ENCODE measurements around the gene WDR4.

The WDR4 gene

DNA sequence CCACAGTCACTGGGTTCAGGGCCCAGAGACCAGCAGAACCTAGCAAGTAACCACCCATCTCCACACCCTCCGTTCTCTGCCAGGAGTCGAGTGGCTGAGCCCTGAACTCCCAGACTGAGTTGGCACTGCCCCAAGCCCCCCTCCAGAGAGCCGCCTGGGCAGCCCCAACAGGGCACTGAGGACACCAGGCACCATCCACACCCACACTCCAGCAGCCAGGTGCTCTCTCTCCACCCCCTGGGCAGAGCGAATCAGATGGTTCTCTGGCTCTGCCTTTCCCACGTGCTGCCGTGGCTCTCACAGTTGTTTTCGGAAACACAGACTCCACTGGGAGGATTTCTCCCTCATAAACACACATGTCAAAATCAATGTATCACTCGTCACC, 13.6 kb downstream of the WDR4 start:
- H3K9ac ChIP-seq (ENCODE audit: low read length), result no peak overlapping the region
- peaks cover 15% of the 10 kb centered on the region for H3K36me3 ChIP-seq (ENCODE audit: control insufficient read depth, insufficient read depth, low read length)
- H3K9me3 ChIP-seq (ENCODE audit: control insufficient read depth, low read length), result no peaks in the 10 kb centered on the region
- no peak overlapping the region for H3K4me3 ChIP-seq (ENCODE audit: low read length)
- H3K4me1 ChIP-seq (ENCODE audit: control insufficient read depth, insufficient read depth, low read length), result no peaks in the 10 kb centered on the region
- no peaks in the 10 kb centered on the region for H3K27me3 ChIP-seq (ENCODE audit: control insufficient read depth, insufficient read depth, low read length)

DNA sequence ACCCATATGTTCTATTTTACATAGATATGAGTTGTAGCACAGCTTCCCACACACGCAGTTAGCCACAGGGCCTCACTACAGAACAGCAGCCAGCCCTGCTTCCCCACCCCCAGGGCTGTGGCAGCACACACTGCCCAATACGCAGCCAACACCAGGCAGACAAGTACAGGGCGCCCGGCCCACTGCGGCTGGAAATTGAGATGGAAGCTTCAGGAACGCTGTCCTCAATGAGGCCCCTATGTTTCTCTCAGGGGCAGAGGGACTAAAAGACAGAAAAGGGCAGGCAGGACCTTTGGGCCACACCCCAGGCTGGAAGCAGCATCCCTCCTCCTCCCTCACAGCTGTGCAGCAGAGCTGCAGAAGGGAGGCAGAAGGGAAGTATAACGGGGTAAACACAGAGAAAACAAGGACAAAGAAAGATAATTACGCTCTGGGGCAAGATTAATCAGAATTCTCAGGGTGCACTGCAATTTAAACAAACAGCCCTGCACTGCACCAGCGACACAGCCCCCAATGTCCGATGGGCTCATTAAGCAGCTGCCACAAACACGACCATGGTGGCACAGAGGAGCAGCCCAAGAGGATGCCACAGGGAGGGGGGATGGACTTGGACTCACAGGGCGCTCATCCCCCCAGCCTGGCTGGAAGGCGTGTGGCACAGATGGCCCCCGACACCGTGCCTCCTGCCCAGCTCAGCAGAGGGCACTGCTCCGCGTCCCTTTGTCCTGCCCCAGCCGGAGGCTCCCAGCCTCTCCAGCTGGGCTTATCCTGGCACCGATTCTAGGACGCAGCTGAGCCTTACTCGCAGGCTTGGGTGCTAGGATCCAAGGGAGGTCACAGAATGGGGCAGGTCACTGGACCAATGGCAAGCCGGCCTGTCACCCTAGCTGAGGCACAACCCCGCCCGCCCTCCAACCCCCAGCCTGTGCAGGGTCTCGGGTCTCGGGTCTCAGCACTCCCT, 14.2 kb downstream of the WDR4 start:
- H3K27me3 ChIP-seq (ENCODE audit: control insufficient read depth, insufficient read depth, low read length), result no peaks in the 10 kb centered on the region
- H3K9ac ChIP-seq (ENCODE audit: low read length), result no peak overlapping the region
- no peaks in the 10 kb centered on the region for H3K9me3 ChIP-seq (ENCODE audit: control insufficient read depth, low read length)
- H3K4me3 ChIP-seq (ENCODE audit: low read length), result no peak overlapping the region
- H3K4me1 ChIP-seq (ENCODE audit: control insufficient read depth, insufficient read depth, low read length), result no peaks in the 10 kb centered on the region
- H3K36me3 ChIP-seq (ENCODE audit: control insufficient read depth, insufficient read depth, low read length), result peaks cover 15% of the 10 kb centered on the region

DNA sequence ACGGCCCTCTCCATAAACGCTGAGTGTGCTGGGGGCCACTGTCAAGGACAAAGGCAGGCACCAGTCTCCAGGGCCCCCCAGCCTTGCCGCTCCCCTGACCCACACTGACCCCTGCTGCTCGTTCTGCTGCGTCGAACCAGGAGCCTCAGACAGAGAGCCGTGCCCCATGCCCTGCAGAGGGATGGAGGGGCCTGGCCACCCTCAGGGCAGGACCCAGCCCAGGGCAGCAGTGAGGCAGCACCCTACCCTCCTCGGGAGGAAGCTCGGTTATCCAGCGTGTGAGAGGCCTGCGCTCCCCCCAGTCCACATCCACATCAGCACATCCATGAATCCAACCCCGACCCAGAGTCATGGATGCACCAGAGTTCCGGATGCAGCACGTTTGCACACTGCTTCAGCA, 15.1 kb downstream of the WDR4 start:
- Histone ChIP-seq H3K4me3 (ENCODE audit: low read length) (no peak overlapping the region), H3K27me3 (ENCODE audit: control insufficient read depth, insufficient read depth, low read length) (no peaks in the 10 kb centered on the region), H3K9ac (ENCODE audit: low read length) (no peak overlapping the region), H3K9me3 (ENCODE audit: control insufficient read depth, low read length) (no peaks in the 10 kb centered on the region), H3K36me3 (ENCODE audit: control insufficient read depth, insufficient read depth, low read length) (peaks cover 15% of the 10 kb centered on the region), H3K4me1 (ENCODE audit: control insufficient read depth, insufficient read depth, low read length) (no peaks in the 10 kb centered on the region)

GRCh38 chr21:42863504-42863870, 15.9 kb downstream of the WDR4 start:
- Histone ChIP-seq H3K9ac (ENCODE audit: low read length) (no peak overlapping the region), H3K27me3 (ENCODE audit: control insufficient read depth, insufficient read depth, low read length) (no peaks in the 10 kb centered on the region), H3K9me3 (ENCODE audit: control insufficient read depth, low read length) (no peaks in the 10 kb centered on the region), H3K4me1 (ENCODE audit: control insufficient read depth, insufficient read depth, low read length) (no peaks in the 10 kb centered on the region), H3K36me3 (ENCODE audit: control insufficient read depth, insufficient read depth, low read length) (peaks cover 12% of the 10 kb centered on the region), H3K4me3 (ENCODE audit: low read length) (no peak overlapping the region)

GRCh38 chr21:42862774-42863503, 16.4 kb downstream of the WDR4 start:
- Histone ChIP-seq H3K9me3 (ENCODE audit: control insufficient read depth, low read length) (no peaks in the 10 kb centered on the region), H3K4me1 (ENCODE audit: control insufficient read depth, insufficient read depth, low read length) (no peaks in the 10 kb centered on the region), H3K27me3 (ENCODE audit: control insufficient read depth, insufficient read depth, low read length) (no peaks in the 10 kb centered on the region), H3K9ac (ENCODE audit: low read length) (no peak overlapping the region), H3K4me3 (ENCODE audit: low read length) (no peak overlapping the region), H3K36me3 (ENCODE audit: control insufficient read depth, insufficient read depth, low read length) (peaks cover 6% of the 10 kb centered on the region)

GRCh38 chr21:42861848-42862400, 17.4 kb downstream of the WDR4 start:
- no peaks in the 10 kb centered on the region for H3K27me3 ChIP-seq (ENCODE audit: control insufficient read depth, insufficient read depth, low read length)
- H3K4me3 ChIP-seq (ENCODE audit: low read length), result no peak overlapping the region
- H3K9me3 ChIP-seq (ENCODE audit: control insufficient read depth, low read length), result no peaks in the 10 kb centered on the region
- no peaks in the 10 kb centered on the region for H3K36me3 ChIP-seq (ENCODE audit: control insufficient read depth, insufficient read depth, low read length)
- H3K9ac ChIP-seq (ENCODE audit: low read length), result no peak overlapping the region
- H3K4me1 ChIP-seq (ENCODE audit: control insufficient read depth, insufficient read depth, low read length), result no peaks in the 10 kb centered on the region

DNA sequence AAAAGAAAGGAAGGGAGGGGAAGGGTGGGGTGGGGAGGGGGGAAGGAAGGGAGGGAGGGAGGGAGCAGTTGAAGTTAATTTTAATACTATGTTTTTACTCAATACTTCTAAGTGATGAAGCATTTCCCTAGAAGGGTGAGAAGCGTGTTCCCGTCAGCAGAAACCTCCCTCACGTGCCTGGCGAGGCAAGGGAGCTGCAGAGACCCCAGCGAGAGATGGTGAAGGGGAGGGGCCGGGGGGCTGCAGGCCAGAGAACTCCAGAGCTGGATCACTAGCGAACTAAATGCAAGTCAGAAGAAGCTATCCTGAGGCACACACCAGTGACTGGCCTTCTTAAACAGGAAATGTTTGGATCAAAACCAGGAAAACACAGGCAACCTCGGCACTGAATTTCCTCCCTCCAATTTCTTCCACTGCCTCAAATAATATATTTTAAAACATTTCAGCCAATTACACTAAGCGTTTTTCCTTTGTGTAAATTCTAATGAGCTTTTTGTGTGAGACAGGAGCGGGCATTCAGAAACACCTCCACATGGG, 18.0 kb downstream of the WDR4 start:
- Histone ChIP-seq H3K9ac (ENCODE audit: low read length) (no peak overlapping the region), H3K4me3 (ENCODE audit: low read length) (no peak overlapping the region), H3K4me1 (ENCODE audit: control insufficient read depth, insufficient read depth, low read length) (no peaks in the 10 kb centered on the region), H3K36me3 (ENCODE audit: control insufficient read depth, insufficient read depth, low read length) (no peaks in the 10 kb centered on the region), H3K9me3 (ENCODE audit: control insufficient read depth, low read length) (no peaks in the 10 kb centered on the region), H3K27me3 (ENCODE audit: control insufficient read depth, insufficient read depth, low read length) (no peaks in the 10 kb centered on the region)

GRCh38 chr21:42860345-42860744, 19.0 kb downstream of the WDR4 start:
- no peak overlapping the region for H3K9ac ChIP-seq (ENCODE audit: low read length)
- H3K36me3 ChIP-seq (ENCODE audit: control insufficient read depth, insufficient read depth, low read length), result peaks cover 3% of the 10 kb centered on the region
- H3K4me3 ChIP-seq (ENCODE audit: low read length), result no peak overlapping the region
- H3K9me3 ChIP-seq (ENCODE audit: control insufficient read depth, low read length), result no peaks in the 10 kb centered on the region
- H3K4me1 ChIP-seq (ENCODE audit: control insufficient read depth, insufficient read depth, low read length), result no peaks in the 10 kb centered on the region
- no peaks in the 10 kb centered on the region for H3K27me3 ChIP-seq (ENCODE audit: control insufficient read depth, insufficient read depth, low read length)

- H3K9me3 ChIP-seq (ENCODE audit: control insufficient read depth, low read length), result no peaks in the 10 kb centered on the region
- no peaks in the 10 kb centered on the region for H3K4me1 ChIP-seq (ENCODE audit: control insufficient read depth, insufficient read depth, low read length)
- H3K4me3 ChIP-seq (ENCODE audit: low read length), result no peak overlapping the region
- no peak overlapping the region for H3K9ac ChIP-seq (ENCODE audit: low read length)
- H3K36me3 ChIP-seq (ENCODE audit: control insufficient read depth, insufficient read depth, low read length), result peaks cover 5% of the 10 kb centered on the region
- no peaks in the 10 kb centered on the region for H3K27me3 ChIP-seq (ENCODE audit: control insufficient read depth, insufficient read depth, low read length)
These were observed 19.5 kb downstream of the WDR4 start for GRCh38 chr21:42859891-42860230.

- H3K36me3 ChIP-seq (ENCODE audit: control insufficient read depth, insufficient read depth, low read length), result peaks cover 5% of the 10 kb centered on the region
- no peaks in the 10 kb centered on the region for H3K27me3 ChIP-seq (ENCODE audit: control insufficient read depth, insufficient read depth, low read length)
- H3K4me3 ChIP-seq (ENCODE audit: low read length), result no peak overlapping the region
- H3K9me3 ChIP-seq (ENCODE audit: control insufficient read depth, low read length), result no peaks in the 10 kb centered on the region
- no peaks in the 10 kb centered on the region for H3K4me1 ChIP-seq (ENCODE audit: control insufficient read depth, insufficient read depth, low read length)
- H3K9ac ChIP-seq (ENCODE audit: low read length), result no peak overlapping the region
These were observed 20.1 kb downstream of the WDR4 start for GRCh38 chr21:42858957-42859890.

GRCh38 chr21:42858185-42858847, 21.0 kb downstream of the WDR4 start:
- no peaks in the 10 kb centered on the region for H3K9me3 ChIP-seq (ENCODE audit: control insufficient read depth, low read length)
- no peak overlapping the region for H3K9ac ChIP-seq (ENCODE audit: low read length)
- peaks cover 5% of the 10 kb centered on the region for H3K36me3 ChIP-seq (ENCODE audit: control insufficient read depth, insufficient read depth, low read length)
- H3K27me3 ChIP-seq (ENCODE audit: control insufficient read depth, insufficient read depth, low read length), result no peaks in the 10 kb centered on the region
- no peaks in the 10 kb centered on the region for H3K4me1 ChIP-seq (ENCODE audit: control insufficient read depth, insufficient read depth, low read length)
- no peak overlapping the region for H3K4me3 ChIP-seq (ENCODE audit: low read length)

All from mucosa of stomach (tissue), 1 donor.